Endothelial cell (in vitro differentiated cells): ENCODE data around the gene RAPGEF3. TPM values are rescaled to one million over a fixed set of nuclear protein-coding genes. Genes with fewer than 3 reads are reported as not detected.

Source experiments
- DNase-seq: peaks from one replicate; pipeline ENCODE4 v3.0.0; 2021; ENCODE audit warnings: low spot score
- H3K27ac Mint-ChIP-seq: one replicate; pipeline ENCODE4 v1.8.0; 2021; ENCODE audit warnings: mixed read lengths, inconsistent platforms; ENCODE audit not compliant: unreplicated experiment
- H3K27me3 Mint-ChIP-seq: one replicate; pipeline ENCODE4 v1.8.0; 2021; ENCODE audit warnings: mild to moderate bottlenecking, moderate library complexity, mixed read lengths, inconsistent platforms; ENCODE audit not compliant: unreplicated experiment
- H3K36me3 Mint-ChIP-seq: one replicate; pipeline ENCODE4 v1.8.0; 2021; ENCODE audit warnings: mild to moderate bottlenecking, low read depth, mixed read lengths, inconsistent platforms; ENCODE audit not compliant: unreplicated experiment
- H3K4me1 Mint-ChIP-seq: one replicate; pipeline ENCODE4 v1.8.0; 2021; ENCODE audit warnings: mild to moderate bottlenecking, mixed read lengths, inconsistent platforms; ENCODE audit not compliant: unreplicated experiment
- H3K4me3 Mint-ChIP-seq: one replicate; pipeline ENCODE4 v1.8.0; 2021; ENCODE audit warnings: mild to moderate bottlenecking, mixed read lengths, inconsistent platforms; ENCODE audit not compliant: unreplicated experiment
- H3K9me3 Mint-ChIP-seq: one replicate; pipeline ENCODE4 v1.8.0; 2021; ENCODE audit warnings: mixed read lengths, inconsistent platforms; ENCODE audit not compliant: unreplicated experiment
- CTCF ChIP-seq: fragments of 200-600 bp; sonication (generic); IDR thresholded peaks from one replicate; pipeline ENCODE4 v1.5.0; 2021; ENCODE audit warnings: antibody characterized with exemption; ENCODE audit not compliant: unreplicated experiment
- total RNA-seq: library from RNA; stranded (reverse); fragmentation: NEBNext Ultra II Directional; extraction: Animal tissue kit (Norgen Biotek cat#: 25700); gene quantifications from one replicate; pipeline ENCODE4 v1.2.1, GENCODE V29; 2021; ENCODE audit not compliant: unreplicated experiment

RAPGEF3 gene
- total RNA-seq, 1 donor from 2014 or later, result 81.5 TPM

- peaks cover 54% of the 10 kb centered on the region for H3K4me1 Mint-ChIP-seq
- peaks cover 24% of the 10 kb centered on the region for H3K27me3 Mint-ChIP-seq
- peak overlapping the region; percentile 88 for H3K27ac Mint-ChIP-seq
- TF ChIP-seq CTCF, result no peak
- H3K9me3 Mint-ChIP-seq, result no peaks in the 10 kb centered on the region
- peaks cover 40% of the 10 kb centered on the region for H3K36me3 Mint-ChIP-seq
- peak overlapping the region; percentile 80 for H3K4me3 Mint-ChIP-seq
- peak; percentile 43 for DNase-seq
These were observed 5.4 kb downstream of the RAPGEF3 start for GRCh38 chr12:47753021-47754001.

- H3K4me3 Mint-ChIP-seq, result peak overlapping the region; percentile 24
- H3K27me3 Mint-ChIP-seq, result peaks cover 20% of the 10 kb centered on the region
- H3K27ac Mint-ChIP-seq, result peak overlapping the region; percentile 67
- no peak for DNase-seq
- H3K4me1 Mint-ChIP-seq, result peaks cover 50% of the 10 kb centered on the region
- TF ChIP-seq CTCF, result no peak
- no peaks in the 10 kb centered on the region for H3K9me3 Mint-ChIP-seq
- H3K36me3 Mint-ChIP-seq, result peaks cover 41% of the 10 kb centered on the region
These were observed 6.1 kb downstream of the RAPGEF3 start for GRCh38 chr12:47752552-47752951.

GRCh38 chr12:47752121-47752520, 6.6 kb downstream of the RAPGEF3 start:
- Mint-ChIP-seq H3K36me3 (peaks cover 40% of the 10 kb centered on the region), H3K4me3 (peak overlapping the region; percentile 24), H3K27ac (peak overlapping the region; percentile 67), H3K27me3 (peaks cover 16% of the 10 kb centered on the region), H3K9me3 (no peaks in the 10 kb centered on the region), H3K4me1 (peaks cover 46% of the 10 kb centered on the region)
- no peak for DNase-seq
- TF ChIP-seq CTCF, result no peak

- no peak for TF ChIP-seq CTCF
- DNase-seq, result no peak
- H3K27me3 Mint-ChIP-seq, result peaks cover 14% of the 10 kb centered on the region
- H3K27ac Mint-ChIP-seq, result no peak overlapping the region
- H3K4me3 Mint-ChIP-seq, result no peak overlapping the region
- H3K4me1 Mint-ChIP-seq, result peaks cover 40% of the 10 kb centered on the region
- peaks cover 43% of the 10 kb centered on the region for H3K36me3 Mint-ChIP-seq
- H3K9me3 Mint-ChIP-seq, result no peaks in the 10 kb centered on the region
These were observed 7.1 kb downstream of the RAPGEF3 start for GRCh38 chr12:47751561-47751960.

- no peak overlapping the region for H3K4me3 Mint-ChIP-seq
- TF ChIP-seq CTCF, result no peak
- H3K9me3 Mint-ChIP-seq, result no peaks in the 10 kb centered on the region
- peaks cover 35% of the 10 kb centered on the region for H3K4me1 Mint-ChIP-seq
- peaks cover 13% of the 10 kb centered on the region for H3K27me3 Mint-ChIP-seq
- H3K27ac Mint-ChIP-seq, result no peak overlapping the region
- peaks cover 43% of the 10 kb centered on the region for H3K36me3 Mint-ChIP-seq
- no peak for DNase-seq
These were observed 7.7 kb downstream of the RAPGEF3 start for GRCh38 chr12:47750916-47751470.
